SK-N-MC (cell line): Measurements from ENCODE around the gene CCIN.

ENCODE experiments used
- EZH2 ChIP-seq: fragments of 200-600 bp; sonication (generic); IDR thresholded peaks from one replicate; pipeline ENCODE4 v1.6.1; 2017; ENCODE audit warnings: antibody characterized with exemption
- FOXP2 ChIP-seq: optimal IDR thresholded peaks from 2 replicates; pipeline ENCODE3; 2011; ENCODE audit warnings: mild to moderate bottlenecking, moderate library complexity; ENCODE audit not compliant: insufficient read depth; ENCODE audit errors: extremely low read length, control extremely low read depth

DNA sequence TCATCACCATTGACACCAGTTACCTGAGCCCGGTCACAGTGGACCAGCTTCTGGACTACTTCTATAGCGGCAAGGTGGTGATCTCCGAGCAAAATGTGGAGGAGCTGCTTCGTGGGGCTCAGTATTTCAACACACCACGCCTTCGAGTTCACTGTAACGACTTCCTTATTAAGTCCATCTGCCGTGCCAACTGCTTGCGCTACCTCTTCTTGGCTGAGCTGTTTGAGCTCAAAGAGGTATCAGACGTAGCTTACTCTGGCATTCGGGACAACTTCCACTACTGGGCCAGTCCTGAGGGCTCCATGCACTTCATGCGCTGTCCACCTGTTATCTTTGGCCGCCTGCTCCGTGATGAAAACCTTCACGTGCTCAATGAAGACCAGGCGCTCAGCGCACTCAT is 520 bp downstream of the CCIN start:
- no peak for TF ChIP-seq FOXP2
- TF ChIP-seq EZH2 = no peak
